ENCODE data around the gene CLEC4A.
"Not testable (repeated sequence)": the region's sequence is repeated elsewhere in the genome, so short reads cannot be mapped to it uniquely, and the experiment has no call there.

Gene CLEC4A

GRCh38 chr12:8123124-8123912 is at the start of gene CLEC4A:
Gene CLEC4A, plus strand, starts transcription at chr12:8123617. Its CDS starts 262 bp downstream, at chr12:8123879.
- no peak for DNase-seq (ENCODE audit: low read depth in 2 of 2)

- no peak for DNase-seq (ENCODE audit: low read depth in 2 of 2)
Measured at GRCh38 chr12:8075935-8076334, 47.5 kb upstream of the CLEC4A start.

- no peak for DNase-seq (ENCODE audit: low read depth in 2 of 2)
Measured at GRCh38 chr12:8076366-8076765, 47.1 kb upstream of the CLEC4A start.

GRCh38 chr12:8077207-8077606 is 46.2 kb upstream of the CLEC4A start:
- DNase-seq (ENCODE audit: low read depth in 2 of 2), result peak; percentile 21 to 25

GRCh38 chr12:8078398-8078797 is 45.0 kb upstream of the CLEC4A start:
- peak; percentile 47 to 55 for DNase-seq (ENCODE audit: low read depth in 2 of 2)

GRCh38 chr12:8078916-8079315 is 44.5 kb upstream of the CLEC4A start:
- no peak for DNase-seq (ENCODE audit: low read depth in 2 of 2)

GRCh38 chr12:8080120-8080519 is 43.3 kb upstream of the CLEC4A start:
- DNase-seq (ENCODE audit: low read depth in 2 of 2), result no peak

GRCh38 chr12:8081251-8081920 is 42.0 kb upstream of the CLEC4A start:
- no peak for DNase-seq (ENCODE audit: low read depth in 2 of 2)

- no peak for DNase-seq (ENCODE audit: low read depth in 2 of 2)
Measured at GRCh38 chr12:8082808-8083100, 40.7 kb upstream of the CLEC4A start.

- DNase-seq (ENCODE audit: low read depth in 2 of 2), result not testable (repeated sequence)
Measured at GRCh38 chr12:8084351-8084750, 39.1 kb upstream of the CLEC4A start.

- no peak for DNase-seq (ENCODE audit: low read depth in 2 of 2)
Measured at GRCh38 chr12:8087666-8088065, 35.8 kb upstream of the CLEC4A start.

GRCh38 chr12:8088574-8088973 is 34.8 kb upstream of the CLEC4A start:
- DNase-seq (ENCODE audit: low read depth in 2 of 2), result no peak

GRCh38 chr12:8089277-8089676 is 34.1 kb upstream of the CLEC4A start:
- not testable (repeated sequence) for DNase-seq (ENCODE audit: low read depth in 2 of 2)

- no peak for DNase-seq (ENCODE audit: low read depth in 2 of 2)
Measured at GRCh38 chr12:8089716-8090115, 33.7 kb upstream of the CLEC4A start.

GRCh38 chr12:8093291-8093690 is 30.1 kb upstream of the CLEC4A start:
- DNase-seq (ENCODE audit: low read depth in 2 of 2), result no peak

- DNase-seq (ENCODE audit: low read depth in 2 of 2), result no peak
Measured at GRCh38 chr12:8096281-8096915, 27.0 kb upstream of the CLEC4A start.

GRCh38 chr12:8099235-8099634 is 24.2 kb upstream of the CLEC4A start:
- DNase-seq (ENCODE audit: low read depth in 2 of 2), result no peak

- peak; percentile 45 to 55 for DNase-seq (ENCODE audit: low read depth in 2 of 2)
Measured at GRCh38 chr12:8108808-8109398, 14.5 kb upstream of the CLEC4A start.

- not testable (repeated sequence) for DNase-seq (ENCODE audit: low read depth in 2 of 2)
Measured at GRCh38 chr12:8113117-8113516, 10.3 kb upstream of the CLEC4A start.

GRCh38 chr12:8120072-8120713 is 3.2 kb upstream of the CLEC4A start:
- no peak for DNase-seq (ENCODE audit: low read depth in 2 of 2)

GRCh38 chr12:8127138-8127537 is 3.7 kb downstream of the CLEC4A start:
- DNase-seq (ENCODE audit: low read depth in 2 of 2), result no peak
